SW 1271 (cell line): ENCODE results near the gene LRBA.

ENCODE experiments used
- DNase-seq, 2 experiments: peaks; one replicate each; lab custom pipeline; 2025; lab: John Stamatoyannopoulos, UW

Gene LRBA

GRCh38 chr4:150875367-150875766, 139.7 kb downstream of the LRBA start:
- no peak for DNase-seq

GRCh38 chr4:150874338-150875226, 140.5 kb downstream of the LRBA start:
- no peak for DNase-seq

GRCh38 chr4:150867148-150867547, 147.9 kb downstream of the LRBA start:
- DNase-seq, result peak; percentile 41 to 67

GRCh38 chr4:150863456-150863855, 151.6 kb downstream of the LRBA start:
- no peak for DNase-seq

GRCh38 chr4:150862829-150863228, 152.3 kb downstream of the LRBA start:
- DNase-seq, result no peak

- no peak for DNase-seq
Measured at GRCh38 chr4:150859453-150859852, 155.6 kb downstream of the LRBA start.

GRCh38 chr4:150855981-150856510, 159.0 kb downstream of the LRBA start:
- DNase-seq, result no peak

- no peak for DNase-seq
Measured at GRCh38 chr4:150854600-150854999, 160.5 kb downstream of the LRBA start.

- no peak for DNase-seq
Measured at GRCh38 chr4:150853882-150854281, 161.2 kb downstream of the LRBA start.

- DNase-seq, result no peak
Measured at GRCh38 chr4:150852216-150852615, 162.9 kb downstream of the LRBA start.

GRCh38 chr4:150849016-150849415, 166.1 kb downstream of the LRBA start:
- DNase-seq, result peak in 1 of 2 experiments; percentile 13

- no peak for DNase-seq
Measured at GRCh38 chr4:150828159-150828558, 186.9 kb downstream of the LRBA start.

GRCh38 chr4:150827226-150827625, 187.9 kb downstream of the LRBA start:
- DNase-seq, result no peak

- no peak for DNase-seq
Measured at GRCh38 chr4:150826306-150826705, 188.8 kb downstream of the LRBA start.

- no peak for DNase-seq
Measured at GRCh38 chr4:150822407-150822806, 192.7 kb downstream of the LRBA start.

GRCh38 chr4:150821641-150822040, 193.4 kb downstream of the LRBA start:
- DNase-seq, result no peak

- no peak for DNase-seq
Measured at GRCh38 chr4:150820409-150820808, 194.7 kb downstream of the LRBA start.

GRCh38 chr4:150818661-150819060, 196.4 kb downstream of the LRBA start:
- DNase-seq, result no peak

- no peak for DNase-seq
Measured at GRCh38 chr4:150817804-150818528, 197.1 kb downstream of the LRBA start.

GRCh38 chr4:150817017-150817416, 198.1 kb downstream of the LRBA start:
- no peak for DNase-seq

- DNase-seq, result no peak
Measured at GRCh38 chr4:150816491-150816890, 198.6 kb downstream of the LRBA start.

- DNase-seq, result no peak
Measured at GRCh38 chr4:150814873-150815272, 200.2 kb downstream of the LRBA start.
